Liver (tissue), 9 donors: ENCODE data around the gene ZFYVE19. TPM values are rescaled to one million over a fixed set of nuclear protein-coding genes. Genes with fewer than 3 reads are reported as not detected.

Source experiments
- DNase-seq: peaks from one replicate; pipeline ENCODE4 v3.0.0-alpha.2; 2017; ENCODE audit warnings: low spot score
- H3K27ac ChIP-seq, 2 donors: one replicate each; pipeline ENCODE4 v1.7.0; 2013; ENCODE audit warnings: inconsistent platforms in 2 of 2, low read length in 2 of 2, control low read depth in 1 of 2, low read depth in 1 of 2, mild to moderate bottlenecking in 1 of 2
- H3K27me3 ChIP-seq, 4 donors: one replicate each; pipeline versions ENCODE4 v1.6.1 to v1.7.0; 2013; ENCODE audit warnings: low read length in 3 of 4, inconsistent platforms in 1 of 4, mild to moderate bottlenecking in 1 of 4, moderate library complexity in 1 of 4; ENCODE audit not compliant: control insufficient read depth in 4 of 4, insufficient read depth in 4 of 4
- H3K36me3 ChIP-seq, 4 donors: one replicate each; pipeline versions ENCODE4 v1.6.1 to v1.7.0; 2013; ENCODE audit warnings: low read length in 3 of 4, mild to moderate bottlenecking in 3 of 4, low read depth in 1 of 4, moderate library complexity in 1 of 4; ENCODE audit not compliant: control insufficient read depth in 4 of 4, insufficient read depth in 3 of 4
- H3K4me1 ChIP-seq, 4 donors: one replicate each; pipeline versions ENCODE4 v1.6.1 to v1.7.0; 2013; ENCODE audit warnings: low read length in 3 of 4, mild to moderate bottlenecking in 3 of 4, moderate library complexity in 1 of 4; ENCODE audit not compliant: control insufficient read depth in 4 of 4, insufficient read depth in 4 of 4
- H3K4me3 ChIP-seq, 3 donors: one replicate each; pipeline versions ENCODE4 v1.6.1 to v1.7.0; 2013; ENCODE audit warnings: low read length in 3 of 3, control low read depth in 1 of 3, low read depth in 1 of 3, mild to moderate bottlenecking in 1 of 3
- H3K9ac ChIP-seq, 2 donors: one replicate each; pipeline ENCODE4 v1.7.0; 2013; ENCODE audit warnings: low read length in 2 of 2, mild to moderate bottlenecking in 2 of 2, moderate library complexity in 2 of 2, control low read depth in 1 of 2, low read depth in 1 of 2
- H3K9me3 ChIP-seq, 4 donors: one replicate each; pipeline versions ENCODE4 v1.6.1 to v1.7.0; 2013; ENCODE audit warnings: low read length in 3 of 4; ENCODE audit not compliant: control insufficient read depth in 4 of 4
- EGR1 ChIP-seq, 2 donors: IDR thresholded peaks; 2 replicates each; pipeline ENCODE4 v1.6.1; 2016 to 2018; ENCODE audit warnings: antibody characterized with exemption in 2 of 2, low read depth in 2 of 2
- FOXA2 ChIP-seq: IDR thresholded peaks from 2 replicates; pipeline ENCODE4 v1.6.1; 2016; ENCODE audit warnings: antibody characterized with exemption
- GABPA ChIP-seq, 2 donors: IDR thresholded peaks in 1 of 2; conservative IDR thresholded peaks in 1 of 2; 2 replicates each; pipeline ENCODE4 v1.6.1; 2016; ENCODE audit warnings: antibody characterized with exemption in 2 of 2, mild to moderate bottlenecking in 1 of 2, moderate library complexity in 1 of 2
- HNF4A ChIP-seq, 2 donors: conservative IDR thresholded peaks; 2 replicates each; pipeline ENCODE4 v1.6.1; 2016; ENCODE audit warnings: antibody characterized with exemption in 2 of 2, mild to moderate bottlenecking in 2 of 2
- HNF4G ChIP-seq: IDR thresholded peaks from 2 replicates; pipeline ENCODE4 v1.6.1; 2016; ENCODE audit warnings: antibody characterized with exemption
- JUND ChIP-seq, 2 donors: IDR thresholded peaks; 2 replicates each; pipeline ENCODE4 v1.6.1; 2016; ENCODE audit warnings: antibody characterized with exemption in 2 of 2
- MAX ChIP-seq: IDR thresholded peaks from 2 replicates; pipeline ENCODE4 v1.6.1; 2016; ENCODE audit warnings: antibody characterized with exemption
- REST ChIP-seq: IDR thresholded peaks from 2 replicates; pipeline ENCODE4 v1.6.1; 2016; ENCODE audit warnings: antibody characterized with exemption, mild to moderate bottlenecking
- SP1 ChIP-seq: IDR thresholded peaks from 2 replicates; pipeline ENCODE4 v1.6.1; 2018; ENCODE audit warnings: antibody characterized with exemption, mild to moderate bottlenecking
- TAF1 ChIP-seq: conservative IDR thresholded peaks from 2 replicates; pipeline ENCODE4 v1.6.1; 2016; ENCODE audit warnings: antibody characterized with exemption, mild to moderate bottlenecking
- YY1 ChIP-seq: IDR thresholded peaks from 2 replicates; pipeline ENCODE4 v1.6.1; 2016; ENCODE audit warnings: antibody characterized with exemption, mild to moderate bottlenecking
- WGBS: extraction: QIAGEN DNeasy Blood & Tissue Kit; methylation state at CpG from one replicate; pipeline ENCODE4 v1.1.7; 2013; 5-methylcytosine and 5-hydroxymethylcytosine counted together
- polyA plus RNA-seq, 2 donors: library from polyadenylated mRNA; stranded (reverse) in 1 of 2; unstranded in 1 of 2; fragments of 200-250 nt in 1 of 2; fragments of >200 nt in 1 of 2; fragmentation: Nextera tagmentation in 1 of 2; extraction: Ambion mirVana in 1 of 2; gene quantifications; one replicate each; pipeline versions ENCODE4 v1.2.1 to v1.2.3, GENCODE V29; 2013 to 2015
- total RNA-seq, 2 donors: library from RNA; depleted of rRNA; stranded (reverse); fragments of >200 nt; gene quantifications; one replicate each; pipeline ENCODE4 v1.2.3, GENCODE V29; 2014
- TF ChIP-seq, protein P1 (sequence below): fragments of 150-350 bp; IDR thresholded peaks from 2 replicates; pipeline ENCODE4 v1.5.1; 2017; ENCODE audit warnings: improper control_type of control experiment, low read depth, low read length; ENCODE audit not compliant: missing input control
- TF ChIP-seq, protein P2 (sequence below): IDR thresholded peaks from 2 replicates; pipeline ENCODE4 v1.6.1; 2016; ENCODE audit warnings: antibody characterized with exemption
- donor health status: healthy.
- donor health status: healthy.
- donor health status: healthy.
- donor health status: healthy.
- donor health status: healthy.

The ZFYVE19 gene
- total and polyA plus RNA-seq, 4 donors = 10.4 to 41.2 (median 19.7) TPM

DNA sequence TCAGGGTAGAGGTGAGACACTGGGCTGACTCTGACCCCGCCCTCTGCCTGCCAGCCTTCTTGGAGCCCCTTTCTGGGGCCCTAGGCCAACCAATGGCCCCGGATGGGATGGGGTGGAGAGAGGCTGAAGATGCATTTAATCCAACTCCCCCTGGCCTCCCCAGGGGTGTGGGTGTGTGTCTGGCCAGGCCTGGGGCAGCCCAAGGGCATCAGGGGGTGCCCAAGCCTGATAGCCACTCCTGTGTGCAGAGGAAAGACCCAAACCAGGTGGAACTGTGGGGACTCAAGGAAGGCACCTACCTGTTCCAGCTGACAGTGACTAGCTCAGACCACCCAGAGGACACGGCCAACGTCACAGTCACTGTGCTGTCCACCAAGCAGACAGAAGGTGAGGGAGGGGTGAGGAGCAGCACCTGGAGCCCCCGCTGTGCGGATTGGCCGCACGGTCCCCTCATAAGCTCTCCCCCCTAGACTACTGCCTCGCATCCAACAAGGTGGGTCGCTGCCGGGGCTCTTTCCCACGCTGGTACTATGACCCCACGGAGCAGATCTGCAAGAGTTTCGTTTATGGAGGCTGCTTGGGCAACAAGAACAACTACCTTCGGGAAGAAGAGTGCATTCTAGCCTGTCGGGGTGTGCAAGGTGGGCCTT lies 46.5 kb downstream of the ZFYVE19 start:
- Histone ChIP-seq H3K9me3 (no peaks in the 10 kb centered on the region), H3K27ac (no peak overlapping the region), H3K4me1 (peaks cover 0 to 6% (median under 1%) of the 10 kb centered on the region in 4 donors), H3K9ac (no peak overlapping the region), H3K4me3 (no peak overlapping the region), H3K27me3 (no peaks in the 10 kb centered on the region), H3K36me3 (no peaks in the 10 kb centered on the region)
- TF ChIP-seq EGR1 (IDR thresholded peaks at IDR 0.05; ENCODE audit: low read depth in 2 of 2) (no peak), SP1 (no peak), YY1 (no peak), MAX (no peak), HNF4A (conservative IDR thresholded peaks at IDR 0.05) (no peak), TAF1 (no peak), GABPA (IDR thresholded peaks at IDR 0.05 in 1 of 2, conservative IDR thresholded peaks at IDR 0.05 in 1 of 2) (no peak)
- TF ChIP-seq, protein P1, sequence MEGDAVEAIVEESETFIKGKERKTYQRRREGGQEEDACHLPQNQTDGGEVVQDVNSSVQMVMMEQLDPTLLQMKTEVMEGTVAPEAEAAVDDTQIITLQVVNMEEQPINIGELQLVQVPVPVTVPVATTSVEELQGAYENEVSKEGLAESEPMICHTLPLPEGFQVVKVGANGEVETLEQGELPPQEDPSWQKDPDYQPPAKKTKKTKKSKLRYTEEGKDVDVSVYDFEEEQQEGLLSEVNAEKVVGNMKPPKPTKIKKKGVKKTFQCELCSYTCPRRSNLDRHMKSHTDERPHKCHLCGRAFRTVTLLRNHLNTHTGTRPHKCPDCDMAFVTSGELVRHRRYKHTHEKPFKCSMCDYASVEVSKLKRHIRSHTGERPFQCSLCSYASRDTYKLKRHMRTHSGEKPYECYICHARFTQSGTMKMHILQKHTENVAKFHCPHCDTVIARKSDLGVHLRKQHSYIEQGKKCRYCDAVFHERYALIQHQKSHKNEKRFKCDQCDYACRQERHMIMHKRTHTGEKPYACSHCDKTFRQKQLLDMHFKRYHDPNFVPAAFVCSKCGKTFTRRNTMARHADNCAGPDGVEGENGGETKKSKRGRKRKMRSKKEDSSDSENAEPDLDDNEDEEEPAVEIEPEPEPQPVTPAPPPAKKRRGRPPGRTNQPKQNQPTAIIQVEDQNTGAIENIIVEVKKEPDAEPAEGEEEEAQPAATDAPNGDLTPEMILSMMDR = no peak
- WGBS = 91% methylated on average over 16 of the region's 16 CpGs
- no peak for DNase-seq

DNA sequence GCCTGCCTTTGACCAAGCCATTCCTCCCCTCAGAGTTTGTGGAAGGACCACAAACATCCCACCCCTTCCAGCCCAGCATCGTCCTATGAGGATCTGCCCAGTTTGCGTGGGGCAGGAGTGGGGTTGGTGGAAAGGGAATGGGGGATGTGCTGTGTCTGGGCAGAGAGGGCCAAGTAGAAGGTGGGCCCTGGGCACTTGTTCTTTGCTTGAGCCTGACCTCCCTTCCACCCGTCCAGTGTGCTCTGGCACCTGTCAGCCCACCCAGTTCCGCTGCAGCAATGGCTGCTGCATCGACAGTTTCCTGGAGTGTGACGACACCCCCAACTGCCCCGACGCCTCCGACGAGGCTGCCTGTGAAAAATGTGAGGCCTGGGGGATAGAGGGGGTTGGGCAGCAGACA lies 47.3 kb downstream of the ZFYVE19 start:
- TF ChIP-seq HNF4A (conservative IDR thresholded peaks at IDR 0.05) = no peak
- TF ChIP-seq, protein P2, sequence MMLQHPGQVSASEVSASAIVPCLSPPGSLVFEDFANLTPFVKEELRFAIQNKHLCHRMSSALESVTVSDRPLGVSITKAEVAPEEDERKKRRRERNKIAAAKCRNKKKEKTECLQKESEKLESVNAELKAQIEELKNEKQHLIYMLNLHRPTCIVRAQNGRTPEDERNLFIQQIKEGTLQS = no peak
- TF ChIP-seq EGR1 (IDR thresholded peaks at IDR 0.05; ENCODE audit: low read depth in 2 of 2) = no peak
- TF ChIP-seq YY1 = no peak
- TF ChIP-seq HNF4G = no peak
- TF ChIP-seq REST = no peak
- TF ChIP-seq TAF1 = no peak
- TF ChIP-seq JUND (IDR thresholded peaks at IDR 0.05) = no peak
- TF ChIP-seq MAX = no peak
- TF ChIP-seq GABPA (IDR thresholded peaks at IDR 0.05 in 1 of 2, conservative IDR thresholded peaks at IDR 0.05 in 1 of 2) = no peak
- TF ChIP-seq FOXA2 = no peak
- peaks cover 0 to 6% (median under 1%) of the 10 kb centered on the region in 4 donors for H3K4me1 ChIP-seq
- H3K9me3 ChIP-seq = no peaks in the 10 kb centered on the region
- no peak overlapping the region for H3K4me3 ChIP-seq
- H3K27ac ChIP-seq = no peak overlapping the region
- no peaks in the 10 kb centered on the region for H3K36me3 ChIP-seq
- H3K27me3 ChIP-seq = no peaks in the 10 kb centered on the region
- H3K9ac ChIP-seq = no peak overlapping the region
- WGBS = 82% methylated on average over 10 of the region's 10 CpGs
- DNase-seq = no peak
